OCI-LY7 (cell line): Measurements from ENCODE around the gene C7orf25. TPM values are rescaled to one million over a fixed set of nuclear protein-coding genes. Genes with fewer than 3 reads are reported as not detected.

Experiments used
- BruUV-seq: library from RNA; stranded (reverse); fragments of 400-500 nt; replicated peaks from 2 replicates; lab custom pipeline; 2021; lab: Mats Ljungman, UMichigan
- CTCF ChIA-PET: fragments of 300-600 bp; sonication (Branson Sonifier 250); formaldehyde crosslinking; loops from one replicate; lab custom pipeline; 2022; ENCODE audit warnings: antibody characterized with exemption; ENCODE audit not compliant: unreplicated experiment; lab: Charles Lee
- POLR2A ChIA-PET: fragments of 300-600 bp; sonication (Branson Sonifier 250); formaldehyde crosslinking; loops from one replicate; lab custom pipeline; 2022; ENCODE audit warnings: antibody characterized with exemption; lab: Charles Lee
- DNase-seq: peaks from one replicate; pipeline ENCODE4 v3.0.0-alpha.2; 2015; ENCODE audit warnings: low spot score
- H2AFZ ChIP-seq: fragments of 200-600 bp; sonication (generic), shearing (Covaris generic); 2 replicates; pipeline ENCODE4 v1.6.1; 2014; ENCODE audit warnings: mild to moderate bottlenecking, antibody characterized with exemption, low read length, moderate library complexity
- H3K27ac ChIP-seq: fragments of 200-600 bp; sonication (generic); 2 replicates; pipeline ENCODE4 v1.5.1; 2014; ENCODE audit warnings: mixed run types, low read depth, mild to moderate bottlenecking, moderate library complexity, low read length, inconsistent platforms; ENCODE audit not compliant: poor library complexity, severe bottlenecking
- H3K36me3 ChIP-seq: fragments of 200-600 bp; sonication (generic); 2 replicates; pipeline ENCODE4 v1.6.1; 2014; ENCODE audit warnings: mild to moderate bottlenecking, antibody characterized with exemption, low read length, moderate library complexity, mixed read lengths; ENCODE audit not compliant: insufficient read depth
- H3K4me1 ChIP-seq: fragments of 200-600 bp; sonication (generic); 2 replicates; pipeline ENCODE4 v1.5.1; 2014; ENCODE audit warnings: mild to moderate bottlenecking, low read length; ENCODE audit not compliant: insufficient read depth, poor library complexity, severe bottlenecking
- H3K4me2 ChIP-seq: fragments of 200-600 bp; sonication (generic); 2 replicates; pipeline ENCODE4 v1.6.1; 2014; ENCODE audit warnings: mild to moderate bottlenecking, low read length
- H3K4me3 ChIP-seq: fragments of 200-600 bp; sonication (generic); 2 replicates; pipeline ENCODE4 v1.5.1; 2014; ENCODE audit warnings: mild to moderate bottlenecking, low read depth, low read length; ENCODE audit not compliant: poor library complexity, severe bottlenecking
- H3K79me2 ChIP-seq: fragments of 200-600 bp; sonication (generic); 2 replicates; pipeline ENCODE4 v1.6.1; 2016; ENCODE audit warnings: low read depth, mild to moderate bottlenecking, low read length, moderate library complexity, mixed read lengths; ENCODE audit not compliant: insufficient read depth
- H3K9me2 ChIP-seq: fragments of 200-600 bp; sonication (generic); 2 replicates; pipeline ENCODE4 v1.6.1; 2016; ENCODE audit warnings: mild to moderate bottlenecking, low read length, mixed read lengths; ENCODE audit not compliant: insufficient read depth
- H3K9me3 ChIP-seq: fragments of 200-600 bp; sonication (generic); 2 replicates; pipeline ENCODE4 v1.6.1; 2014; ENCODE audit warnings: mild to moderate bottlenecking, mixed run types, low read length, mixed read lengths
- H4K20me1 ChIP-seq: fragments of 200-600 bp; sonication (generic); 2 replicates; pipeline ENCODE4 v1.6.1; 2014; ENCODE audit warnings: mild to moderate bottlenecking, antibody characterized with exemption, low read length, moderate library complexity, mixed read lengths; ENCODE audit not compliant: insufficient read depth
- CTCF ChIP-seq: fragments of 200-600 bp; sonication (generic); conservative IDR thresholded peaks from 2 replicates; pipeline ENCODE4 v1.5.1; 2014; ENCODE audit warnings: mild to moderate bottlenecking, antibody characterized with exemption, low read length, moderate library complexity, mixed read lengths
- EZH2phosphoT487 ChIP-seq: fragments of 200-600 bp; sonication (generic); IDR thresholded peaks from 2 replicates; pipeline ENCODE4 v1.6.1; 2018; ENCODE audit warnings: low read depth, borderline replicate concordance, mild to moderate bottlenecking, mixed run types, antibody characterized with exemption, low read length, moderate library complexity, mixed read lengths
- intact Hi-C: fragments of 100-400 bp; cut with micrococcal nuclease; formaldehyde crosslinking; loops from one replicate; pipeline ENCODE4 v1.10.0; 2022; ENCODE audit not compliant: unreplicated experiment
- total RNA-seq, 2 experiments: library from RNA; depleted of rRNA in 1 of 2; stranded (reverse); fragments of >200 nt in 1 of 2; shearing (Covaris generic) in 1 of 2; gene quantifications; 2 replicates each; pipeline ENCODE4 v1.2.3, GENCODE V29; 2014 to 2022

The C7orf25 gene
- total RNA-seq, 2 experiments from 2014 or later, result 6.0 to 9.1 TPM

- Histone ChIP-seq H3K9me2 (no peaks in the 10 kb centered on the region), H3K79me2 (no peaks in the 10 kb centered on the region), H2AFZ (no peak overlapping the region), H3K36me3 (no peaks in the 10 kb centered on the region), H3K4me2 (no peak overlapping the region), H3K4me3 (no peak overlapping the region), H3K9me3 (no peaks in the 10 kb centered on the region), H3K4me1 (peaks cover 4% of the 10 kb centered on the region), H3K27ac (no peak overlapping the region), H4K20me1 (no peaks in the 10 kb centered on the region)
- TF ChIP-seq CTCF, result peak; percentile 90
- no peak for TF ChIP-seq EZH2phosphoT487
- peak; percentile 71 for DNase-seq
- ChIA-PET CTCF (interaction anchor here (0.6 kb wide), 1 partner anchor 167 kb away, joined by 3 read pairs; no protein-coding TSS in a partner anchor), POLR2A (interaction anchor here (0.8 to 1.8 kb wide), 5 partner anchors 11 to 325 kb away, joined by 3 to 8 read pairs (median 3); no protein-coding TSS in a partner anchor)
- intact Hi-C loops, result loop anchor here (2.0 kb wide), 1 partner anchor 934 kb away; no protein-coding TSS in a partner anchor
- BruUV-seq, result no TSS peak
Measured at GRCh38 chr7:42876182-42877068, 35.4 kb downstream of the C7orf25 start.

GRCh38 chr7:42869131-42870020 is 42.5 kb downstream of the C7orf25 start:
- no peaks in the 10 kb centered on the region for H3K4me1 ChIP-seq
- H3K79me2 ChIP-seq, result no peaks in the 10 kb centered on the region
- DNase-seq, result no peak
- H3K36me3 ChIP-seq, result no peaks in the 10 kb centered on the region
- H3K4me3 ChIP-seq, result no peak overlapping the region
- 0 out of 2 replicates have a peak, but pooled peaks cover 5% of the 10 kb centered on the region for H3K9me3 ChIP-seq
- CTCF ChIA-PET, result no interaction called here
- no peaks in the 10 kb centered on the region for H4K20me1 ChIP-seq
- intact Hi-C loops, result no loop called here
- H3K9me2 ChIP-seq, result no peaks in the 10 kb centered on the region
- BruUV-seq, result no TSS peak
- 0 out of 2 replicates have a peak overlapping the region, but pooled peaks have one; percentile 17 for H2AFZ ChIP-seq
- POLR2A ChIA-PET, result no interaction called here
- TF ChIP-seq EZH2phosphoT487, result no peak
- no peak overlapping the region for H3K27ac ChIP-seq
- no peak overlapping the region for H3K4me2 ChIP-seq

- POLR2A ChIA-PET, result no interaction called here
- TF ChIP-seq EZH2phosphoT487 (no peak), CTCF (no peak)
- CTCF ChIA-PET, result no interaction called here
- Histone ChIP-seq H3K79me2 (no peaks in the 10 kb centered on the region), H3K4me1 (no peaks in the 10 kb centered on the region), H3K27ac (no peak overlapping the region), H3K4me2 (no peak overlapping the region), H3K36me3 (no peaks in the 10 kb centered on the region), H4K20me1 (no peaks in the 10 kb centered on the region), H3K9me2 (no peaks in the 10 kb centered on the region), H3K4me3 (no peak overlapping the region), H3K9me3 (0 out of 2 replicates have a peak, but pooled peaks cover 5% of the 10 kb centered on the region), H2AFZ (no peak overlapping the region)
- intact Hi-C loops, result no loop called here
- no TSS peak for BruUV-seq
- no peak for DNase-seq
Measured at GRCh38 chr7:42868480-42868879, 43.4 kb downstream of the C7orf25 start.
